Natural killer cell (primary cell): ENCODE results near the gene WDR43. TPM values are rescaled to one million over a fixed set of nuclear protein-coding genes. Genes with fewer than 3 reads are reported as not detected.
A peak's percentile ranks its signal among the peaks of the same experiment; 100 is the strongest.

Experiments
- ATAC-seq, 3 donors: fragments of 150-1000 bp in 2 of 3; fragments of 200-7000 bp in 1 of 3; cut with Tn5 transposase; 1 replicate in 1 of 3; 2 replicates in 2 of 3; pipeline ENCODE4 v1.10.0; 2021; ENCODE audit warnings: mild to moderate bottlenecking in 2 of 3, moderate library complexity in 2 of 3
- DNase-seq, 2 donors: peaks; one replicate each; pipeline versions ENCODE4 v3.0.0 to v3.0.0-alpha.2; 2013 to 2021; ENCODE audit warnings: mixed read lengths in 1 of 2
- H3K27ac ChIP-seq: one replicate; pipeline ENCODE4 v1.5.1; 2013; ENCODE audit warnings: mild to moderate bottlenecking, low read length
- H3K27me3 ChIP-seq: one replicate; pipeline ENCODE4 v1.6.1; 2013; ENCODE audit warnings: low read length; ENCODE audit not compliant: control insufficient read depth, insufficient read depth
- H3K36me3 ChIP-seq: one replicate; pipeline ENCODE4 v1.6.1; 2013; ENCODE audit warnings: low read length; ENCODE audit not compliant: control insufficient read depth, insufficient read depth
- H3K4me1 ChIP-seq: one replicate; pipeline ENCODE4 v1.6.1; 2013; ENCODE audit warnings: low read length; ENCODE audit not compliant: control insufficient read depth, insufficient read depth
- H3K4me3 ChIP-seq: one replicate; pipeline ENCODE4 v1.5.1; 2013; ENCODE audit warnings: low read length
- H3K9me3 ChIP-seq: one replicate; pipeline ENCODE4 v1.6.1; 2013; ENCODE audit warnings: low read length; ENCODE audit not compliant: control insufficient read depth, insufficient read depth
- H3K27ac Mint-ChIP-seq, 2 donors: one replicate each; pipeline ENCODE4 v1.8.0; 2022; ENCODE audit warnings: mild to moderate bottlenecking in 2 of 2, mixed read lengths in 2 of 2, moderate library complexity in 1 of 2
- H3K27me3 Mint-ChIP-seq, 2 donors: one replicate each; pipeline ENCODE4 v1.8.0; 2022; ENCODE audit warnings: low read depth in 2 of 2, mixed read lengths in 2 of 2
- H3K36me3 Mint-ChIP-seq: one replicate; pipeline ENCODE4 v1.8.0; 2022; ENCODE audit warnings: mixed read lengths
- H3K4me1 Mint-ChIP-seq, 2 donors: one replicate each; pipeline ENCODE4 v1.8.0; 2022; ENCODE audit warnings: mixed read lengths in 2 of 2
- H3K4me3 Mint-ChIP-seq: one replicate; pipeline ENCODE4 v1.8.0; 2022; ENCODE audit warnings: mild to moderate bottlenecking, moderate library complexity, mixed read lengths
- H3K9me3 Mint-ChIP-seq, 2 donors: one replicate each; pipeline ENCODE4 v1.8.0; 2022; ENCODE audit warnings: mixed read lengths in 2 of 2
- WGBS: methylation state at CpG from one replicate; pipeline ENCODE4 v1.1.7; 2013; ENCODE audit warnings: missing lambda C conversion rate; ENCODE audit not compliant: insufficient coverage; 5-methylcytosine and 5-hydroxymethylcytosine counted together
- intact Hi-C: fragments of 100-400 bp; cut with micrococcal nuclease; formaldehyde crosslinking; loops from one replicate; pipeline ENCODE4 v1.14.2; 2022
- total RNA-seq, 4 donors: library from RNA; stranded (reverse); fragments of 120-200 nt in 1 of 4; gene quantifications; one replicate each; pipeline versions ENCODE4 v1.2.3 to v1.2.4, GENCODE V29; 2013 to 2022
- TF ChIP-seq, protein P1 (sequence below): fragments of 200-600 bp; IDR thresholded peaks from one replicate; pipeline ENCODE4 v1.8.0; 2022; ENCODE audit warnings: antibody characterized with exemption

The WDR43 gene
- total RNA-seq, 3 donors from 2014 or later (not counting 1 experiment from before 2014, with no cell fraction given): 45.1 to 53.2 (median 49.1) TPM

DNA sequence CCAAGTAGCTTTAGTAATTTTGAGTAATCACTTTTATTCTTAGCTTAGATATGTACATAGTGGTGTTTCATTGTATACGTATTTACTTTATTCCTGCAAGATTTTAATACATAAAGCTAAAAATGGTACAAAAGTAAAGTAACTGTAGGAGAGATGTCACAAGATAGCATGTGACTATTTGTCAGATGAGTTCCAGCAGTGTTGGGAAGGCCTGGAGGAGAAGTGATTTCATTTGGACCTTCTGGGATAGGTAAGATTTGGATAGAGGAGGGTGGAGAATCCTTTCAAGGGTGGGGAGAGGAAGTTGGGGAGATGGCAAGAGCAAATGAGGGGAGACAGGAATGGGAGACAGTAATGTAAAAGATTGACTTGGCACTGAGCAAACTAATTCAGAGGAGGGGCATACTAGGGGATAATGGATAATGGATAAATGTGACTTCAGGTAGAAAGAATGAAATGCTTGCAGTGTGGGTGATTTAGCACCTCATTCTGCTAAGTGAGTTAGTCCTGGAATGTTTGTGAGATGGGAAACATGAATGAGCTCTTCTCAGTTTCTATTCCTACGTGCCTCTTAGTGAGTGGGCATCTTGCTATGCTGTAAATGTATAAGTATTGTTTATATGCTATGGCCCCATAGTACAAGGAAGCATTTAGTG is 10.5 kb downstream of the WDR43 start:
- 100% methylated on average over 1 of the region's 2 CpGs for WGBS
- peaks cover 50% of the 10 kb centered on the region for H3K36me3 ChIP-seq
- no peaks in the 10 kb centered on the region for H3K27me3 ChIP-seq
- H3K9me3 Mint-ChIP-seq: no peaks in the 10 kb centered on the region
- H3K4me1 ChIP-seq: no peaks in the 10 kb centered on the region
- H3K4me3 Mint-ChIP-seq: no peak overlapping the region
- TF ChIP-seq, protein P1, sequence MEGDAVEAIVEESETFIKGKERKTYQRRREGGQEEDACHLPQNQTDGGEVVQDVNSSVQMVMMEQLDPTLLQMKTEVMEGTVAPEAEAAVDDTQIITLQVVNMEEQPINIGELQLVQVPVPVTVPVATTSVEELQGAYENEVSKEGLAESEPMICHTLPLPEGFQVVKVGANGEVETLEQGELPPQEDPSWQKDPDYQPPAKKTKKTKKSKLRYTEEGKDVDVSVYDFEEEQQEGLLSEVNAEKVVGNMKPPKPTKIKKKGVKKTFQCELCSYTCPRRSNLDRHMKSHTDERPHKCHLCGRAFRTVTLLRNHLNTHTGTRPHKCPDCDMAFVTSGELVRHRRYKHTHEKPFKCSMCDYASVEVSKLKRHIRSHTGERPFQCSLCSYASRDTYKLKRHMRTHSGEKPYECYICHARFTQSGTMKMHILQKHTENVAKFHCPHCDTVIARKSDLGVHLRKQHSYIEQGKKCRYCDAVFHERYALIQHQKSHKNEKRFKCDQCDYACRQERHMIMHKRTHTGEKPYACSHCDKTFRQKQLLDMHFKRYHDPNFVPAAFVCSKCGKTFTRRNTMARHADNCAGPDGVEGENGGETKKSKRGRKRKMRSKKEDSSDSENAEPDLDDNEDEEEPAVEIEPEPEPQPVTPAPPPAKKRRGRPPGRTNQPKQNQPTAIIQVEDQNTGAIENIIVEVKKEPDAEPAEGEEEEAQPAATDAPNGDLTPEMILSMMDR: no peak
- H3K27me3 Mint-ChIP-seq: no peaks in the 10 kb centered on the region
- H3K36me3 Mint-ChIP-seq: peaks cover 12% of the 10 kb centered on the region
- DNase-seq: no peak
- H3K27ac ChIP-seq: no peak overlapping the region
- intact Hi-C loops: no loop called here
- ATAC-seq: no peak
- H3K27ac Mint-ChIP-seq: peak overlapping the region in 1 of 2 donors; percentile 6
- peaks cover 17 to 42% of the 10 kb centered on the region in 2 donors for H3K4me1 Mint-ChIP-seq
- no peak overlapping the region for H3K4me3 ChIP-seq
- no peaks in the 10 kb centered on the region for H3K9me3 ChIP-seq

DNA sequence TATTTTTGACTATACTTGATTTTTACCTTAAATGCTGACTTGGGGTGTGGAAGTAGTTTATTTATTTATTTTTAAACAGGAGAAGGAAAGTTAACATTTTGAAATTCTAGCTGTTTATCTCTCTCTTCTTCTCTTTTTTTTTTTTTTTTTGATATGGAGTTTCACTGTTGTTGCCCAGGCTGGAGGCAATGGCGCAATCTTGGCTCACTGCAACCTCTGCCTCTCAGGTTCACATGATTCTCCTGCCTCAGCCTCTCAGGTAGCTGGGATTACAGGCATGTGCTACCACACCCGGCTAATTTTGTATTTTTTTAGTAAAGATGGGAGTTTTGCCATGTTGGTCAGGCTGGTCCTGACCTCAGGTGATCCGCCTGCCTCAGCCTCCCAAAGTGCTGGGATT is 11.1 kb downstream of the WDR43 start:
- Mint-ChIP-seq H3K4me1 (peaks cover 16 to 44% of the 10 kb centered on the region in 2 donors), H3K27me3 (no peaks in the 10 kb centered on the region), H3K4me3 (no peak overlapping the region), H3K36me3 (peaks cover 12% of the 10 kb centered on the region), H3K27ac (peak overlapping the region in 1 of 2 donors; percentile 6), H3K9me3 (no peaks in the 10 kb centered on the region)
- DNase-seq (no peak), ATAC-seq (no peak)
- Histone ChIP-seq H3K27me3 (no peaks in the 10 kb centered on the region), H3K4me1 (no peaks in the 10 kb centered on the region), H3K9me3 (no peaks in the 10 kb centered on the region), H3K4me3 (no peak overlapping the region), H3K27ac (no peak overlapping the region), H3K36me3 (peaks cover 52% of the 10 kb centered on the region)
- 95% methylated on average over 3 of the region's 3 CpGs for WGBS
- TF ChIP-seq, protein P1: no peak
- intact Hi-C loops: no loop called here

DNA sequence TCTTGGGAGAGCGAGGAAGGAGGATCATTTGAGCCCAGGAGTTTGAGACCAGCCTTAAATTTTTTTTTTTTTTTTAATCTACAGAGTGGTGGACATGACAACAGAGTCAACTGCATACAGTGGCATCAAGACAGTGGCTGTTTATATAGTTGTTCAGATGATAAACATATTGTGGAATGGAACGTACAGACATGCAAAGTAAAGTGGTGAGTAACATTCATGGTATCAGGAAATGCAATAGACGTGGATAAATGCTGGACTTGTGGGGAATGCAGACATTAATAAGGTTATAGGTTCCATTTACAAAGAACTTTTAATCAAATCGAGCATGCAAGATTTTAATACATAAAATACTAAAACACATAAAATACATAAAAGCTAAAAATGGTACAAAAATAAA is 11.9 kb downstream of the WDR43 start:
- no peaks in the 10 kb centered on the region for H3K9me3 ChIP-seq
- Mint-ChIP-seq H3K27me3 (no peaks in the 10 kb centered on the region), H3K36me3 (peaks cover 12% of the 10 kb centered on the region), H3K4me3 (no peak overlapping the region), H3K4me1 (peaks cover 7 to 36% of the 10 kb centered on the region in 2 donors), H3K27ac (no peak overlapping the region), H3K9me3 (no peaks in the 10 kb centered on the region)
- H3K36me3 ChIP-seq: peaks cover 52% of the 10 kb centered on the region
- H3K4me1 ChIP-seq: no peaks in the 10 kb centered on the region
- no peaks in the 10 kb centered on the region for H3K27me3 ChIP-seq
- ATAC-seq: no peak
- H3K27ac ChIP-seq: no peak overlapping the region
- no peak for DNase-seq
- intact Hi-C loops: no loop called here
- TF ChIP-seq, protein P1: no peak
- no peak overlapping the region for H3K4me3 ChIP-seq
- 97% methylated on average over 3 of the region's 4 CpGs for WGBS

- no peaks in the 10 kb centered on the region for H3K27me3 ChIP-seq
- H3K4me3 ChIP-seq: no peak overlapping the region
- no peak overlapping the region for H3K4me3 Mint-ChIP-seq
- no peaks in the 10 kb centered on the region for H3K4me1 ChIP-seq
- 100% methylated on average over 2 of the region's 2 CpGs for WGBS
- H3K9me3 Mint-ChIP-seq: no peaks in the 10 kb centered on the region
- DNase-seq (no peak), ATAC-seq (no peak)
- peaks cover 12% of the 10 kb centered on the region for H3K36me3 Mint-ChIP-seq
- no peak overlapping the region for H3K27ac ChIP-seq
- peaks cover 53% of the 10 kb centered on the region for H3K36me3 ChIP-seq
- intact Hi-C loops: no loop called here
- TF ChIP-seq, protein P1: no peak
- H3K27me3 Mint-ChIP-seq: no peaks in the 10 kb centered on the region
- H3K9me3 ChIP-seq: no peaks in the 10 kb centered on the region
- H3K27ac Mint-ChIP-seq: no peak overlapping the region
- peaks cover 4 to 32% of the 10 kb centered on the region in 2 donors for H3K4me1 Mint-ChIP-seq
These were observed 12.4 kb downstream of the WDR43 start for GRCh38 chr2:28906821-28907220.
